GM12872 (cell line): ENCODE data around the gene WDR73.

Experiments used
- TF ChIP-seq, protein P1 (sequence below): IDR thresholded peaks from 3 replicates; pipeline ENCODE4 v1.5.1; 2011; ENCODE audit warnings: low read depth, mild to moderate bottlenecking, low read length, moderate library complexity; ENCODE audit not compliant: insufficient read depth

The WDR73 gene

DNA sequence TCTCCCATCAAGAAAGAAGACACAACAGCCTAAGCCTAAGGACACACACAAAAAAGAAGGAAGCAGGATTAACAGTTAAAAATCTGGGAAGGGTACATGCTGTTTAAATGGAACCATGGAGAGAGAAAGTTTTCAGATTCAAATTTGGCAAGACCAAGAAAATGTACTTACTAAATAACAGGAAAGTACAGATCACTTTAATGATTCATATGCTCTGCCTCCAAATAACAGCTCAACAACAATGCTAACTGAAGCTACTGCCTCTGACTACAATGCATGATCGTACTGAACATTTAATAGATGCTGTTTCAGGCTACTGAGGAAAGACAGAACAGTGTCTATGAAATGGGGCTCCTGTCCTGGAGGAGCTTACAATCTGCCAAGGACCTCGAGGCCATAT, 12.3 kb upstream of the WDR73 start:
- TF ChIP-seq, protein P1, sequence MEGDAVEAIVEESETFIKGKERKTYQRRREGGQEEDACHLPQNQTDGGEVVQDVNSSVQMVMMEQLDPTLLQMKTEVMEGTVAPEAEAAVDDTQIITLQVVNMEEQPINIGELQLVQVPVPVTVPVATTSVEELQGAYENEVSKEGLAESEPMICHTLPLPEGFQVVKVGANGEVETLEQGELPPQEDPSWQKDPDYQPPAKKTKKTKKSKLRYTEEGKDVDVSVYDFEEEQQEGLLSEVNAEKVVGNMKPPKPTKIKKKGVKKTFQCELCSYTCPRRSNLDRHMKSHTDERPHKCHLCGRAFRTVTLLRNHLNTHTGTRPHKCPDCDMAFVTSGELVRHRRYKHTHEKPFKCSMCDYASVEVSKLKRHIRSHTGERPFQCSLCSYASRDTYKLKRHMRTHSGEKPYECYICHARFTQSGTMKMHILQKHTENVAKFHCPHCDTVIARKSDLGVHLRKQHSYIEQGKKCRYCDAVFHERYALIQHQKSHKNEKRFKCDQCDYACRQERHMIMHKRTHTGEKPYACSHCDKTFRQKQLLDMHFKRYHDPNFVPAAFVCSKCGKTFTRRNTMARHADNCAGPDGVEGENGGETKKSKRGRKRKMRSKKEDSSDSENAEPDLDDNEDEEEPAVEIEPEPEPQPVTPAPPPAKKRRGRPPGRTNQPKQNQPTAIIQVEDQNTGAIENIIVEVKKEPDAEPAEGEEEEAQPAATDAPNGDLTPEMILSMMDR = no peak

- TF ChIP-seq, protein P1 = no peak
These were observed 6.9 kb upstream of the WDR73 start for GRCh38 chr15:84661001-84661400.

DNA sequence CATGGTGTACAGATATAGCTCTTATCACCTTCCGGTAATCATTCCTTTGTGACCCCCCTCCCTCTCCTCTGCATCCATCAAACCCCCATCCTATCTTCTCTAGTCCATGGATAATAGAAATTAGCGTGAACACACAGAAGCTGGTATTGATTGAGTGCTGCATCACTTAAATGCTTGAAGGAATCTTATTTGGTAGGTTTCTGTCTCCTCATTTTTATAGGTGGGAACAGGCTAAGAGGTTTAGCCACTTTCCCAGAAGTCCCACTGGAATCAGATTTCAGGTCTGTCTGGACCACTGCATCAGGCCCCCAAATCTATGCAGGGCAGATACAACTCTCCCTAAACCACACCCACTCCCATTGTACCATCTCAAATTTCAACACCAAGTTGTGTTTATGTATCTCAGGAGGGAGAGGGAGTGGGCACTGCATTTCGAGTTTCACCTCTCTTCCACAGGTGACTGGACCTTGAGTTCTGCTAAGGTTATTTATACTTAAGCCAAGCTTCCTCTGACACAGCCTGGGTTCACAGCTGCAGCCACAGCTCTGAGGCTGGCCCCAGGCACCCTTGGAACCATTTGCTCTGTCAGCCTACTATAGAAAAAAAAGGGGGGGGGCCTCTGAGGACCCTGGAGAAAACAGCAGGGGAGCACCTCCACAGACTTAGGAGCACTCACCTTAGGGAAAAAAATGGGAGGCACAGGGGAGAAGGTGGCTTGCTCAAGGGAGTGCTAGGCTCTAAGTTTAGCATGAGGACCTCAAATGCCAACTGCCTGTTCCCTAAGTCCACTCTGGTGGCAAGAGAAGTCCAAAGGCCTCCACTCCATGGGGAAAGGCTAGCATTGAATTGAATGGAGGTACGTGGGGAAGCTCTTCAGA, 6.1 kb upstream of the WDR73 start:
- TF ChIP-seq, protein P1 = no peak

- TF ChIP-seq, protein P1 = no peak
These were observed 4.8 kb upstream of the WDR73 start for GRCh38 chr15:84658788-84659411.

DNA sequence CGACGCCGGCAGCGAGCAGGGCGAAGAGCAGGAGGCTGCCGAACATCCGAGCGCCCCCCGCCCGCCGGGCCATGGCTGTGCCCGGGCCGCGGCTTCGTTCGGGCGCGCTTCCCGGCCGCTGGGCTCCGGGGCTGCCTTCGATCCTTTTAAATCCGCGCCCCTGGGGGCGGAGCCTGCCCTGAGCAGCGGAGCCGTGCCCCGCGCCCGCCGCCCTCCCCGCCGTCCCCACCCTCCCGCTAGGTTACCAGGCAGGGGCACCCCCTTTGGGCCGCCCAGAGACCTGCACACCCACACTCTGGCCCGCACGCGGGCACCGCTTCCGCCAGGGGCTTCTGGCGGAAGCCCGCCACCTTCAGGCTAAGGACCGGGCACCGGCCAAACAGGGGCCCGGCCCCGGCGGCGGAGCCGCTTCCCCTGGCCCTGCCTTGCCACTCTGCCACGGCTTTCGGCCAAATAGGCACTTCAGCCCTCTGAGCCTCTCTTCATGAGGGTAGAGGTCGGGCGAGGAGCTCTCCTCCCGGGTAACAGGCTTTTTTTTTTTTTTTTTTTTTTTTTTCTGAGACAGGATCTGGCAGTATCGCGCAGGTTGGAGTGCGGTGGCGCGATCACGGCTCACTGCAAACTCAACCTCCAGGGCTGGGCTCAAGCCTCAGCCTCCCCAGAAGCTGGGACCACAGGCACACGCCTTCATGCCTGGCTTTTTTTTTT, 4.2 kb upstream of the WDR73 start, which contains the start of gene NMB:
NMB (minus strand) TSS at position 120 of the 708 bp plus-strand sequence; CDS start at position 73, 47 bp downstream.
- TF ChIP-seq, protein P1 = peak; percentile 76

GRCh38 chr15:84657748-84658079, 3.6 kb upstream of the WDR73 start:
- TF ChIP-seq, protein P1 = no peak

GRCh38 chr15:84656972-84657371, 2.9 kb upstream of the WDR73 start:
- TF ChIP-seq, protein P1 = no peak
